Tibial nerve (tissue), 3 donors: ENCODE data around the gene KCNAB2.
"Not testable (repeated sequence)": the region's sequence is repeated elsewhere in the genome, so short reads cannot be mapped to it uniquely, and the experiment has no call there.

Experiments
- CTCF ChIP-seq, 5 experiments: fragments of 200-600 bp in 3 of 5; fragments of 450-650 bp in 2 of 5; sonication (generic) in 3 of 5; IDR thresholded peaks; one replicate each; pipeline ENCODE4 v1.5.1; 2016 to 2019; ENCODE audit warnings: antibody characterized with exemption in 5 of 5, mild to moderate bottlenecking in 3 of 5, moderate library complexity in 2 of 5
- POLR2A ChIP-seq, 2 donors: fragments of 450-650 bp; IDR thresholded peaks; one replicate each; pipeline ENCODE4 v1.6.1; 2017; ENCODE audit warnings: antibody characterized with exemption in 2 of 2, mild to moderate bottlenecking in 2 of 2, moderate library complexity in 2 of 2

- TF ChIP-seq CTCF, POLR2A (IDR thresholded peaks at IDR 0.05): not testable (repeated sequence)
Observed at GRCh38 chr1:6017654-6018053, 28.0 kb upstream of the KCNAB2 start.
